ENCODE measurements around the gene C2CD2.

The C2CD2 gene

GRCh38 chr21:41852151-41852928 is 101.5 kb downstream of the C2CD2 start:
- no peaks in the 10 kb centered on the region for H3K9me3 Mint-ChIP-seq
- H3K4me1 Mint-ChIP-seq = peaks cover 4% of the 10 kb centered on the region
- CTCF ChIA-PET = no interaction called here
- H3K36me3 Mint-ChIP-seq = peaks cover 30% of the 10 kb centered on the region
- H3K27me3 Mint-ChIP-seq = no peaks in the 10 kb centered on the region
- no peak for DNase-seq
- no peak overlapping the region for H3K27ac Mint-ChIP-seq
- no peak overlapping the region for H3K4me3 Mint-ChIP-seq

- H3K36me3 Mint-ChIP-seq = peaks cover 21% of the 10 kb centered on the region
- peaks cover 1% of the 10 kb centered on the region for H3K4me1 Mint-ChIP-seq
- peak; percentile 10 for DNase-seq
- CTCF ChIA-PET = no interaction called here
- no peaks in the 10 kb centered on the region for H3K9me3 Mint-ChIP-seq
- no peak overlapping the region for H3K27ac Mint-ChIP-seq
- no peak overlapping the region for H3K4me3 Mint-ChIP-seq
- no peaks in the 10 kb centered on the region for H3K27me3 Mint-ChIP-seq
Observed at GRCh38 chr21:41851090-41851790, 102.6 kb downstream of the C2CD2 start.

GRCh38 chr21:41850085-41850484 is 103.7 kb downstream of the C2CD2 start:
- no peak overlapping the region for H3K4me3 Mint-ChIP-seq
- no peaks in the 10 kb centered on the region for H3K4me1 Mint-ChIP-seq
- no peaks in the 10 kb centered on the region for H3K9me3 Mint-ChIP-seq
- H3K36me3 Mint-ChIP-seq = peaks cover 20% of the 10 kb centered on the region
- CTCF ChIA-PET = no interaction called here
- H3K27me3 Mint-ChIP-seq = no peaks in the 10 kb centered on the region
- DNase-seq = peak; percentile 5
- H3K27ac Mint-ChIP-seq = no peak overlapping the region

GRCh38 chr21:41848958-41849580 is 104.7 kb downstream of the C2CD2 start:
- Mint-ChIP-seq H3K9me3 (no peaks in the 10 kb centered on the region), H3K4me3 (no peak overlapping the region), H3K4me1 (peaks cover under 1% of the 10 kb centered on the region), H3K27ac (no peak overlapping the region), H3K27me3 (no peaks in the 10 kb centered on the region), H3K36me3 (peaks cover 15% of the 10 kb centered on the region)
- CTCF ChIA-PET = no interaction called here
- DNase-seq = peak; percentile 9

GRCh38 chr21:41848533-41848932 is 105.3 kb downstream of the C2CD2 start:
- H3K4me3 Mint-ChIP-seq = no peak overlapping the region
- H3K27ac Mint-ChIP-seq = no peak overlapping the region
- no peaks in the 10 kb centered on the region for H3K9me3 Mint-ChIP-seq
- peaks cover 13% of the 10 kb centered on the region for H3K36me3 Mint-ChIP-seq
- no peaks in the 10 kb centered on the region for H3K27me3 Mint-ChIP-seq
- peaks cover 3% of the 10 kb centered on the region for H3K4me1 Mint-ChIP-seq
- peak; percentile 9 for DNase-seq
- CTCF ChIA-PET = no interaction called here

- Mint-ChIP-seq H3K4me1 (peaks cover 3% of the 10 kb centered on the region), H3K9me3 (no peaks in the 10 kb centered on the region), H3K27me3 (no peaks in the 10 kb centered on the region), H3K4me3 (no peak overlapping the region), H3K36me3 (peaks cover 8% of the 10 kb centered on the region), H3K27ac (no peak overlapping the region)
- CTCF ChIA-PET = no interaction called here
- DNase-seq = no peak
Observed at GRCh38 chr21:41847066-41847804, 106.6 kb downstream of the C2CD2 start.

- H3K9me3 Mint-ChIP-seq = no peaks in the 10 kb centered on the region
- peaks cover 8% of the 10 kb centered on the region for H3K36me3 Mint-ChIP-seq
- H3K4me3 Mint-ChIP-seq = no peak overlapping the region
- no peak for DNase-seq
- H3K4me1 Mint-ChIP-seq = peaks cover 3% of the 10 kb centered on the region
- H3K27me3 Mint-ChIP-seq = no peaks in the 10 kb centered on the region
- CTCF ChIA-PET = no interaction called here
- H3K27ac Mint-ChIP-seq = no peak overlapping the region
Observed at GRCh38 chr21:41846536-41846935, 107.3 kb downstream of the C2CD2 start.

GRCh38 chr21:41846033-41846317 is 107.8 kb downstream of the C2CD2 start:
- H3K27me3 Mint-ChIP-seq = no peaks in the 10 kb centered on the region
- no peak for DNase-seq
- H3K4me1 Mint-ChIP-seq = peaks cover 3% of the 10 kb centered on the region
- no peak overlapping the region for H3K4me3 Mint-ChIP-seq
- CTCF ChIA-PET = no interaction called here
- H3K36me3 Mint-ChIP-seq = peaks cover 11% of the 10 kb centered on the region
- no peak overlapping the region for H3K27ac Mint-ChIP-seq
- peaks cover 2% of the 10 kb centered on the region for H3K9me3 Mint-ChIP-seq

- peaks cover 10% of the 10 kb centered on the region for H3K36me3 Mint-ChIP-seq
- no peak overlapping the region for H3K4me3 Mint-ChIP-seq
- CTCF ChIA-PET = no interaction called here
- H3K4me1 Mint-ChIP-seq = peaks cover 3% of the 10 kb centered on the region
- peaks cover 4% of the 10 kb centered on the region for H3K9me3 Mint-ChIP-seq
- H3K27ac Mint-ChIP-seq = no peak overlapping the region
- no peak for DNase-seq
- no peaks in the 10 kb centered on the region for H3K27me3 Mint-ChIP-seq
Observed at GRCh38 chr21:41845310-41846032, 108.3 kb downstream of the C2CD2 start.

- DNase-seq = no peak
- Mint-ChIP-seq H3K4me3 (no peak overlapping the region), H3K4me1 (peaks cover 3% of the 10 kb centered on the region), H3K27me3 (no peaks in the 10 kb centered on the region), H3K9me3 (peaks cover 4% of the 10 kb centered on the region), H3K27ac (no peak overlapping the region), H3K36me3 (peaks cover 14% of the 10 kb centered on the region)
- CTCF ChIA-PET = no interaction called here
Observed at GRCh38 chr21:41843584-41843983, 110.2 kb downstream of the C2CD2 start.

GRCh38 chr21:41840880-41841279 is 112.9 kb downstream of the C2CD2 start:
- Mint-ChIP-seq H3K9me3 (peaks cover 4% of the 10 kb centered on the region), H3K27me3 (no peaks in the 10 kb centered on the region), H3K4me3 (no peak overlapping the region), H3K36me3 (peaks cover 22% of the 10 kb centered on the region), H3K27ac (no peak overlapping the region), H3K4me1 (peaks cover 3% of the 10 kb centered on the region)
- no peak for DNase-seq
- CTCF ChIA-PET = interaction anchor here (1.3 kb wide), 1 partner anchor 24 kb away, joined by 6 read pairs; no protein-coding TSS in a partner anchor

- no peak overlapping the region for H3K4me3 Mint-ChIP-seq
- H3K27ac Mint-ChIP-seq = no peak overlapping the region
- no peaks in the 10 kb centered on the region for H3K27me3 Mint-ChIP-seq
- H3K36me3 Mint-ChIP-seq = peaks cover 22% of the 10 kb centered on the region
- peaks cover 3% of the 10 kb centered on the region for H3K4me1 Mint-ChIP-seq
- CTCF ChIA-PET = interaction anchor here (1.3 kb wide), 1 partner anchor 23 kb away, joined by 6 read pairs; no protein-coding TSS in a partner anchor
- no peak for DNase-seq
- H3K9me3 Mint-ChIP-seq = peaks cover 4% of the 10 kb centered on the region
Observed at GRCh38 chr21:41839387-41840000, 114.3 kb downstream of the C2CD2 start.

GRCh38 chr21:41837756-41838297 is 116.0 kb downstream of the C2CD2 start:
- Mint-ChIP-seq H3K27ac (no peak overlapping the region), H3K36me3 (peaks cover 22% of the 10 kb centered on the region), H3K27me3 (no peaks in the 10 kb centered on the region), H3K4me3 (no peak overlapping the region), H3K9me3 (peaks cover 4% of the 10 kb centered on the region), H3K4me1 (no peaks in the 10 kb centered on the region)
- no peak for DNase-seq
- CTCF ChIA-PET = interaction anchor here (0.9 kb wide), 1 partner anchor 21 kb away, joined by 3 read pairs; no protein-coding TSS in a partner anchor
